Astrocyte (in vitro differentiated cells and primary cell): ENCODE results near the gene KIAA0319L. TPM values are rescaled to one million over a fixed set of nuclear protein-coding genes. Genes with fewer than 3 reads are reported as not detected.
A peak's percentile ranks its signal among the peaks of the same experiment; 100 is the strongest.

Experiments used
- DNase-seq: peaks from one replicate; pipeline ENCODE4 v3.0.0-alpha.2; 2010; ENCODE audit warnings: low read depth
- FAIRE-seq: peaks from 2 replicates; lab custom pipeline; 2011; peaks lifted over from hg19 to GRCh38; lab: Jason Lieb, UNC
- H2AFZ ChIP-seq: 2 replicates; pipeline ENCODE4 v1.6.0; 2012; ENCODE audit warnings: low read depth, low read length, inconsistent platforms
- H3K27ac ChIP-seq: 2 replicates; pipeline ENCODE4 v1.5.1; 2011; ENCODE audit warnings: low read depth, low read length, inconsistent platforms
- H3K27me3 ChIP-seq: 2 replicates; pipeline ENCODE4 v1.6.0; 2011; ENCODE audit warnings: low read length, inconsistent platforms; ENCODE audit not compliant: insufficient read depth
- H3K36me3 ChIP-seq: 2 replicates; pipeline ENCODE4 v1.5.1; 2011; ENCODE audit warnings: low read length, inconsistent platforms; ENCODE audit not compliant: insufficient read depth
- H3K4me1 ChIP-seq: 2 replicates; pipeline ENCODE4 v1.5.1; 2011; ENCODE audit warnings: low read length, inconsistent platforms; ENCODE audit not compliant: insufficient read depth
- H3K4me2 ChIP-seq: 2 replicates; pipeline ENCODE4 v1.6.0; 2012; ENCODE audit warnings: low read length, inconsistent platforms
- H3K4me3 ChIP-seq: 2 replicates; pipeline ENCODE4 v1.5.1; 2011; ENCODE audit warnings: low read depth, mild to moderate bottlenecking, low read length, inconsistent platforms; ENCODE audit not compliant: insufficient read depth
- H3K79me2 ChIP-seq: 2 replicates; pipeline ENCODE4 v1.6.0; 2012; ENCODE audit warnings: mild to moderate bottlenecking, low read length, inconsistent platforms; ENCODE audit not compliant: insufficient read depth
- H3K9ac ChIP-seq: 2 replicates; pipeline ENCODE4 v1.6.0; 2012; ENCODE audit warnings: mild to moderate bottlenecking, low read length, inconsistent platforms
- H3K9me3 ChIP-seq: 2 replicates; pipeline ENCODE4 v1.5.1; 2012; ENCODE audit warnings: low read depth, mild to moderate bottlenecking, low read length, inconsistent platforms; ENCODE audit not compliant: insufficient read depth
- H4K20me1 ChIP-seq: 2 replicates; pipeline ENCODE4 v1.6.0; 2012; ENCODE audit warnings: low read length, inconsistent platforms; ENCODE audit not compliant: insufficient read depth
- H3K27ac Mint-ChIP-seq: one replicate; pipeline ENCODE4 v1.8.0; 2021; ENCODE audit warnings: mild to moderate bottlenecking, mixed read lengths; ENCODE audit not compliant: unreplicated experiment
- H3K27me3 Mint-ChIP-seq: one replicate; pipeline ENCODE4 v1.8.0; 2021; ENCODE audit warnings: low read depth, mixed read lengths; ENCODE audit not compliant: unreplicated experiment
- H3K36me3 Mint-ChIP-seq: one replicate; pipeline ENCODE4 v1.8.0; 2021; ENCODE audit warnings: low read depth, mixed read lengths; ENCODE audit not compliant: unreplicated experiment
- H3K4me1 Mint-ChIP-seq: one replicate; pipeline ENCODE4 v1.8.0; 2021; ENCODE audit warnings: low read depth, mixed read lengths; ENCODE audit not compliant: unreplicated experiment
- H3K4me3 Mint-ChIP-seq: one replicate; pipeline ENCODE4 v1.8.0; 2021; ENCODE audit warnings: mild to moderate bottlenecking, moderate library complexity, mixed read lengths; ENCODE audit not compliant: unreplicated experiment
- H3K9me3 Mint-ChIP-seq: one replicate; pipeline ENCODE4 v1.8.0; 2021; ENCODE audit warnings: mild to moderate bottlenecking, mixed read lengths; ENCODE audit not compliant: unreplicated experiment
- EZH2 ChIP-seq: IDR thresholded peaks from 2 replicates; pipeline ENCODE4 v1.6.1; 2012; ENCODE audit warnings: mild to moderate bottlenecking, low read length, inconsistent platforms; ENCODE audit not compliant: insufficient read depth
- total RNA-seq: library from RNA; stranded (reverse); gene quantifications from 2 replicates; pipeline ENCODE4 v1.2.1, GENCODE V29; 2021
- TF ChIP-seq, protein P1 (sequence below): IDR thresholded peaks from 2 replicates; pipeline ENCODE4 v1.5.1; 2011; ENCODE audit warnings: low read depth, mild to moderate bottlenecking, inconsistent platforms, low read length, moderate library complexity; ENCODE audit not compliant: insufficient read depth

KIAA0319L gene
- total RNA-seq, 1 donor from 2014 or later: 42.5 TPM

GRCh38 chr1:35535243-35535642 lies 22.0 kb downstream of the KIAA0319L start:
- Histone ChIP-seq H3K36me3 (peaks cover 2% of the 10 kb centered on the region), H3K9ac (no peak overlapping the region), H3K79me2 (peaks cover 24% of the 10 kb centered on the region), H3K9me3 (no peaks in the 10 kb centered on the region), H3K4me2 (no peak overlapping the region), H3K4me1 (peaks cover 23% of the 10 kb centered on the region), H3K27ac (no peak overlapping the region), H2AFZ (no peak overlapping the region), H3K27me3 (no peaks in the 10 kb centered on the region), H4K20me1 (peaks cover 44% of the 10 kb centered on the region), H3K4me3 (no peak overlapping the region)
- no peaks in the 10 kb centered on the region for H3K27me3 Mint-ChIP-seq
- peaks cover 25% of the 10 kb centered on the region for H3K4me1 Mint-ChIP-seq
- no peak overlapping the region for H3K4me3 Mint-ChIP-seq
- H3K27ac Mint-ChIP-seq: no peak overlapping the region
- peaks cover 7% of the 10 kb centered on the region for H3K9me3 Mint-ChIP-seq
- TF ChIP-seq, protein P1, sequence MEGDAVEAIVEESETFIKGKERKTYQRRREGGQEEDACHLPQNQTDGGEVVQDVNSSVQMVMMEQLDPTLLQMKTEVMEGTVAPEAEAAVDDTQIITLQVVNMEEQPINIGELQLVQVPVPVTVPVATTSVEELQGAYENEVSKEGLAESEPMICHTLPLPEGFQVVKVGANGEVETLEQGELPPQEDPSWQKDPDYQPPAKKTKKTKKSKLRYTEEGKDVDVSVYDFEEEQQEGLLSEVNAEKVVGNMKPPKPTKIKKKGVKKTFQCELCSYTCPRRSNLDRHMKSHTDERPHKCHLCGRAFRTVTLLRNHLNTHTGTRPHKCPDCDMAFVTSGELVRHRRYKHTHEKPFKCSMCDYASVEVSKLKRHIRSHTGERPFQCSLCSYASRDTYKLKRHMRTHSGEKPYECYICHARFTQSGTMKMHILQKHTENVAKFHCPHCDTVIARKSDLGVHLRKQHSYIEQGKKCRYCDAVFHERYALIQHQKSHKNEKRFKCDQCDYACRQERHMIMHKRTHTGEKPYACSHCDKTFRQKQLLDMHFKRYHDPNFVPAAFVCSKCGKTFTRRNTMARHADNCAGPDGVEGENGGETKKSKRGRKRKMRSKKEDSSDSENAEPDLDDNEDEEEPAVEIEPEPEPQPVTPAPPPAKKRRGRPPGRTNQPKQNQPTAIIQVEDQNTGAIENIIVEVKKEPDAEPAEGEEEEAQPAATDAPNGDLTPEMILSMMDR: no peak
- TF ChIP-seq EZH2: no peak
- FAIRE-seq: no peak
- peaks cover 22% of the 10 kb centered on the region for H3K36me3 Mint-ChIP-seq
- peak; percentile 32 for DNase-seq

GRCh38 chr1:35533586-35533985 lies 23.6 kb downstream of the KIAA0319L start:
- Histone ChIP-seq H3K27ac (no peak overlapping the region), H3K27me3 (no peaks in the 10 kb centered on the region), H3K36me3 (peaks cover 3% of the 10 kb centered on the region), H4K20me1 (peaks cover 28% of the 10 kb centered on the region), H3K9ac (no peak overlapping the region), H3K79me2 (peaks cover 24% of the 10 kb centered on the region), H3K4me3 (no peak overlapping the region), H2AFZ (no peak overlapping the region), H3K4me1 (peaks cover 6% of the 10 kb centered on the region), H3K9me3 (no peaks in the 10 kb centered on the region), H3K4me2 (no peak overlapping the region)
- Mint-ChIP-seq H3K36me3 (peaks cover 30% of the 10 kb centered on the region), H3K4me3 (no peak overlapping the region), H3K27ac (no peak overlapping the region), H3K4me1 (peaks cover 12% of the 10 kb centered on the region), H3K27me3 (no peaks in the 10 kb centered on the region), H3K9me3 (peaks cover 18% of the 10 kb centered on the region)
- FAIRE-seq: peak; percentile 37
- no peak for DNase-seq
- TF ChIP-seq EZH2: no peak
- TF ChIP-seq, protein P1: no peak

DNA sequence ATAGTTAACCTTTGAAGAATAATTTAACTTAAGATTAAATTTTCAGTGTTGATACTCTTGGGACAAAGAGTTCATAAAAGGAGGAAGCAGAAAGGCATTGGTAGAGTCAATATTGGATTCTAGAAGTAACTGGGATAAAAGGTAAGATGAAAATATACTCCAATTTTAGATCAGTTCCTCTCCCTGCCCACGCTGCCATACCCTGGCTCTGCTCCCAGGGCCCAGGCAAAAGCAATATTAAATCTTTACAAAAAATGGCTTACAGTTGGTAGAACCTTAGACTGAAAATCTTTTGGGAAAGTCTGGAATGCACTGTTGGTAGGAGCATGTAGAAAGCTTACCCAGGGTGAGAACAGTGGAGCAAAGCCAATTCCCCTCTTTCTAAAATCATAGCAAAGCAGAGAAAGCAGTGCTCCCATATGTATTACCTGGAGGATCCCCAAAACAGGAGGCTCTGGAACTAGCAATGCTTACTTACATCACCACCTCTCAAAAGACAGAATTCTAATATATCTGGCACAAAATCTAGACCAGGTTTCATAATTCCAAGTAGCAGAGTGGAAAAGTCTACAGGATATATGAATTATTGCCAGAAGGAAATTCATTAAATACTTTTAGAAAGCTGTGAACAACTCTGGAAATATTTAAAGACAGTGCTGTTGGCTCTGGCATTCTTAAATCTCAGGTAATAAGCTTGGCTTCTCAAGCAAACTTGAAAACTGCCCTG lies 24.5 kb downstream of the KIAA0319L start:
- Histone ChIP-seq H4K20me1 (peaks cover 25% of the 10 kb centered on the region), H3K4me1 (peaks cover under 1% of the 10 kb centered on the region), H3K27ac (no peak overlapping the region), H3K9ac (no peak overlapping the region), H3K36me3 (peaks cover 3% of the 10 kb centered on the region), H2AFZ (no peak overlapping the region), H3K9me3 (no peaks in the 10 kb centered on the region), H3K4me2 (no peak overlapping the region), H3K4me3 (no peak overlapping the region), H3K79me2 (peaks cover 24% of the 10 kb centered on the region), H3K27me3 (no peaks in the 10 kb centered on the region)
- H3K27ac Mint-ChIP-seq: no peak overlapping the region
- no peak overlapping the region for H3K4me3 Mint-ChIP-seq
- peaks cover 34% of the 10 kb centered on the region for H3K36me3 Mint-ChIP-seq
- TF ChIP-seq EZH2: no peak
- TF ChIP-seq, protein P1: no peak
- FAIRE-seq (no peak), DNase-seq (peak; percentile 44)
- peaks cover 25% of the 10 kb centered on the region for H3K9me3 Mint-ChIP-seq
- no peaks in the 10 kb centered on the region for H3K27me3 Mint-ChIP-seq
- H3K4me1 Mint-ChIP-seq: peaks cover 12% of the 10 kb centered on the region
